ENCODE results near the gene IQSEC3.

DNA sequence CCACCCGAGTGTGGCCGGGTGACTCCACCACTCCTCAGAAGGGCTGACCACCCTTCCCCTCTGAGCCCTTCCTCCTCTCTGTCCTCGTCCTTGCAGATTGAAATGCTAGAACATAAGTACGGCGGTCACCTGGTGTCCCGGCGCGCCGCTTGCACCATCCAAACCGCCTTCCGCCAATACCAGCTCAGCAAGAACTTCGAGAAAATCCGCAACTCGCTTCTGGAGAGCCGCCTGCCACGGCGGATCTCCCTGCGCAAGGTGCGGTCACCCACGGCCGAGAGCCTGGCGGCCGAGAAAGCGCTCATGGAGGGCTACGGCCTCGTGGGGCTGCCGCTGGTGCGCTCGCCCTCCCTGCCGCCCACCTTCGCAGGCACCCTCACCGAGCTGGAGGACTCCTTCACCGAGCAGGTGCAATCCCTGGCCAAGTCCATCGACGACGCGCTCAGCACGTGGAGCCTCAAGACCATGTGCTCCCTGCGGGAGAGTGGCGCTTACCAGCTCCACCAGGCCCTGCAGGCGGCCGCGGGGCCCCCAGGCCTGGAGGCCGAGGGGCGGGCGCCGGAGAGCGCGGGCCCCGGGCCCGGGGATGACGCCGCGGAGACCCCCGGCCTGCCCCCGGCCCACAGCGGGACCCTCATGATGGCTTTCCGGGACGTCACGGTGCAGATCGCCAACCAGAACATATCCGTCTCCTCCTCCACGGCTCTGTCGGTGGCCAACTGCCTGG lies 71.8 kb downstream of the IQSEC3 start:
- TF ChIP-seq EZH2 (IDR thresholded peaks at IDR 0.05; ENCODE audit: borderline replicate concordance, low read depth, low read length, poor library complexity, severe bottlenecking), result no peak
- TF ChIP-seq, protein P1, sequence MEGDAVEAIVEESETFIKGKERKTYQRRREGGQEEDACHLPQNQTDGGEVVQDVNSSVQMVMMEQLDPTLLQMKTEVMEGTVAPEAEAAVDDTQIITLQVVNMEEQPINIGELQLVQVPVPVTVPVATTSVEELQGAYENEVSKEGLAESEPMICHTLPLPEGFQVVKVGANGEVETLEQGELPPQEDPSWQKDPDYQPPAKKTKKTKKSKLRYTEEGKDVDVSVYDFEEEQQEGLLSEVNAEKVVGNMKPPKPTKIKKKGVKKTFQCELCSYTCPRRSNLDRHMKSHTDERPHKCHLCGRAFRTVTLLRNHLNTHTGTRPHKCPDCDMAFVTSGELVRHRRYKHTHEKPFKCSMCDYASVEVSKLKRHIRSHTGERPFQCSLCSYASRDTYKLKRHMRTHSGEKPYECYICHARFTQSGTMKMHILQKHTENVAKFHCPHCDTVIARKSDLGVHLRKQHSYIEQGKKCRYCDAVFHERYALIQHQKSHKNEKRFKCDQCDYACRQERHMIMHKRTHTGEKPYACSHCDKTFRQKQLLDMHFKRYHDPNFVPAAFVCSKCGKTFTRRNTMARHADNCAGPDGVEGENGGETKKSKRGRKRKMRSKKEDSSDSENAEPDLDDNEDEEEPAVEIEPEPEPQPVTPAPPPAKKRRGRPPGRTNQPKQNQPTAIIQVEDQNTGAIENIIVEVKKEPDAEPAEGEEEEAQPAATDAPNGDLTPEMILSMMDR (conservative IDR thresholded peaks at IDR 0.05; ENCODE audit: low read depth, low read length), result no peak

Data from A673 (cell line).